ENCODE results near the gene UBAP1. TPM values are rescaled to one million over a fixed set of nuclear protein-coding genes. Genes with fewer than 3 reads are reported as not detected.
"Not testable (repeated sequence)": the region's sequence is repeated elsewhere in the genome, so short reads cannot be mapped to it uniquely, and the experiment has no call there.

Gene UBAP1
- total RNA-seq, 4 donors from 2014 or later = 49.2 to 101 (median 66.8) TPM

DNA sequence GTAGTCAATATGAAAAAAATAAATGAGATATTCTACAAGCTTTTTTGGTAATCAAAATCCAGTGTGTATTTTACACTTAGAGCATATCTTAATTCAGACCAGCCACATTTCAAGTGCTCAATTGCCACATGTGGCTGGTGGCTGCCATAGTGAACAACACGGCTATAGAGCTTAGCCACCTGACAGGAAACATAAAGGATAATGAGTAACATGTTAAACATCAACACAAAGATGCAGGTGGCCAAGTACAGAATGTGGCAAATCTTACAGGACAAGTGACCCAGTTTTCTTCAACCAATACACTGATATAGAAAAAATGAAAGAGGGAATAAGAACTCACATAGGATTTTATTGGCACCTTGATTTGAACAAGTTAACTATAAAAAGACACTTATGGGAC is 88.8 kb downstream of the UBAP1 start:
- Histone ChIP-seq H3K36me3 (no peaks in the 10 kb centered on the region), H3K27ac (no peak overlapping the region), H3K4me3 (no peak overlapping the region), H3K9me3 (no peaks in the 10 kb centered on the region), H3K4me1 (peaks cover 0 to 8% (median 4%) of the 10 kb centered on the region in 3 donors), H3K27me3 (no peaks in the 10 kb centered on the region)
- ATAC-seq = no peak
- TF ChIP-seq, protein P1, sequence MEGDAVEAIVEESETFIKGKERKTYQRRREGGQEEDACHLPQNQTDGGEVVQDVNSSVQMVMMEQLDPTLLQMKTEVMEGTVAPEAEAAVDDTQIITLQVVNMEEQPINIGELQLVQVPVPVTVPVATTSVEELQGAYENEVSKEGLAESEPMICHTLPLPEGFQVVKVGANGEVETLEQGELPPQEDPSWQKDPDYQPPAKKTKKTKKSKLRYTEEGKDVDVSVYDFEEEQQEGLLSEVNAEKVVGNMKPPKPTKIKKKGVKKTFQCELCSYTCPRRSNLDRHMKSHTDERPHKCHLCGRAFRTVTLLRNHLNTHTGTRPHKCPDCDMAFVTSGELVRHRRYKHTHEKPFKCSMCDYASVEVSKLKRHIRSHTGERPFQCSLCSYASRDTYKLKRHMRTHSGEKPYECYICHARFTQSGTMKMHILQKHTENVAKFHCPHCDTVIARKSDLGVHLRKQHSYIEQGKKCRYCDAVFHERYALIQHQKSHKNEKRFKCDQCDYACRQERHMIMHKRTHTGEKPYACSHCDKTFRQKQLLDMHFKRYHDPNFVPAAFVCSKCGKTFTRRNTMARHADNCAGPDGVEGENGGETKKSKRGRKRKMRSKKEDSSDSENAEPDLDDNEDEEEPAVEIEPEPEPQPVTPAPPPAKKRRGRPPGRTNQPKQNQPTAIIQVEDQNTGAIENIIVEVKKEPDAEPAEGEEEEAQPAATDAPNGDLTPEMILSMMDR (IDR thresholded peaks at IDR 0.05) = no peak
- TF ChIP-seq POLR2AphosphoS5 (IDR thresholded peaks at IDR 0.05) = no peak
- TF ChIP-seq POLR2A (IDR thresholded peaks at IDR 0.05) = no peak
- TF ChIP-seq EP300 (IDR thresholded peaks at IDR 0.05) = no peak
- WGBS, 2 donors (ENCODE audit: low coverage in 1 of 2) = 77 to 100% methylated on average over 1 of the region's 1 CpG

DNA sequence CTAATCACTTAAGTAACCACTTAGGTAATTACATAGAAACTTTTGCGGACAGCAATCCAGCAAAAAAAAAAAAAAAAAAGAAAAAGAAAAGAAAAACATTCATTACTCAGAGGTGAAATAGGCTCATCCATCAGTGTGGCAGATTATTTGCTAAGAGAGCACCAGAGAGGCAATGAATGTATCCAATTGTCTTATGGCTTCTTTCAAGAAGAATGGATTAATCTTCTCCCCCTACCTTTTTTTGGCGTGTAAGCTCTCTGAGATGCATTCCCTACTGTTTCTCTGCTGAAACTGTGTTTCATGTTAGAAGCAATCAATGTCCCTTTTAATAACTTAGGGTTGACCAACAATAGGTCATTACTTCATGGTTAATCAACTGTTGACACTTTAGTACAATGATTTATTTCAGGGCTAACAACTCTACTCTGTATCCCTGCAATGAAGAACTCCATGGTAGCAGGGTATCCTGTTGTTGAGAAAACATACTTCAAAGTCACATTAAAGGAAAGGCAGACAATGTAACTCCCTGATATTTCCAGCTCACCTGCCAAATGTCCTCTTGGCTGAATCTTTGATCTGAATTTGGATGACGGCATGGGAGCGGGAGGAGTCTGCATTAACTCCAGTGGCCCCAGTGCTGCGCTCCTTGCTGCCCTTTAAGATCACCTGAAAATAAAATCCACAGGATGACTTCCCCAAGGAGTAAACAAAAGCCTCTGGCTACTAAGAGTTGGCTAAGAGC is 92.6 kb downstream of the UBAP1 start:
- ATAC-seq = no peak
- Histone ChIP-seq H3K36me3 (no peaks in the 10 kb centered on the region), H3K9me3 (no peaks in the 10 kb centered on the region), H3K4me3 (no peak overlapping the region), H3K27ac (no peak overlapping the region), H3K4me1 (peaks cover 0 to 8% (median 4%) of the 10 kb centered on the region in 3 donors), H3K27me3 (no peaks in the 10 kb centered on the region)
- WGBS, 2 donors (ENCODE audit: low coverage in 1 of 2) = 35 to 57% methylated on average over 5 of the region's 5 CpGs
- no peak for TF ChIP-seq POLR2AphosphoS5 (IDR thresholded peaks at IDR 0.05)
- TF ChIP-seq, protein P1 (IDR thresholded peaks at IDR 0.05) = no peak
- TF ChIP-seq POLR2A (IDR thresholded peaks at IDR 0.05) = no peak
- TF ChIP-seq EP300 (IDR thresholded peaks at IDR 0.05) = no peak

DNA sequence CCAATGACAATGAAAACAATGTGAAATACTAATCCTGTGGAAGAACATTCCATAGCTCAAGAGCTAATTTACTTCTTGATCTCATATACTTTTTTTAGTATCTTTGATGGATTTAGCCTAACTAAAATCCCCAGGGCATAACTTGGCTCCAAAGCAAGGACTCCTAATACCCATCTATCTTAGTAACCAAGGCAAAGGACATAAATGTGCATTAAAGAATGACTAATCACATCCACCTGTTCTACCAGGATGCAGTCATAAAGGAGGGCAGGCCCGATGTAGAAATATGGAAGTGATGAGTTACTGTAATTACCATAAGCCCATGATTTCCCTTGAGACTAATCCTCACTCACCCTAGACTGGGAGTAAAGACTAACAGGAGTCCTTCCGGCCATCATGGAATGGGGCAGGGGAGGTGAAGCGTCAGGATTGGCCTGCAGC is 93.3 kb downstream of the UBAP1 start:
- H3K4me1 ChIP-seq = peaks cover 0 to 8% (median 4%) of the 10 kb centered on the region in 3 donors
- no peaks in the 10 kb centered on the region for H3K36me3 ChIP-seq
- TF ChIP-seq POLR2AphosphoS5 (IDR thresholded peaks at IDR 0.05) = no peak
- TF ChIP-seq, protein P1 (IDR thresholded peaks at IDR 0.05) = no peak
- no peak for TF ChIP-seq POLR2A (IDR thresholded peaks at IDR 0.05)
- TF ChIP-seq EP300 (IDR thresholded peaks at IDR 0.05) = no peak
- H3K9me3 ChIP-seq = no peaks in the 10 kb centered on the region
- no peak overlapping the region for H3K27ac ChIP-seq
- ATAC-seq = no peak
- H3K4me3 ChIP-seq = no peak overlapping the region
- WGBS, 2 donors (ENCODE audit: low coverage in 1 of 2) = 58 to 60% methylated on average over 3 of the region's 3 CpGs
- no peaks in the 10 kb centered on the region for H3K27me3 ChIP-seq

DNA sequence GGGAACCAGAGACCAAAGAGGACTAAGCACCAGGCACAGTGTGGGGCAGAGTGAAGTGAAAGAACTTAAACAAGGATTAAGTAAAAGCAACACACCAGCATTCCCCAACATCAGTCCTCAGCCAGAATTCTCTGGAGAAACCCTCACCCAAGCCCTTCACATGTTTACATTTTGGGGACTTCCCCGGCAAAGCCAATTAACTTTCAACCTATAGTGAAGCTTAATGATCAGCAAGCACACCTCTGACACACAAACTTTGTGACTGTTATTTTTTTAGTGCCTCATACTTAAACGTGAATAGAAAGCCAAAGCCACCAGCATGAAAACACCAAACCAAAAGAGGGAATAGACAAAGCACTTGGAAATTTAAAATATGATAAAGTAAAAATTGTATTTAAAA is 94.7 kb downstream of the UBAP1 start:
- H3K4me1 ChIP-seq, H3K4me3 ChIP-seq, ATAC-seq, H3K27me3 ChIP-seq, H3K36me3 ChIP-seq, H3K9me3 ChIP-seq, H3K27ac ChIP-seq: not testable (repeated sequence)
- WGBS, 2 donors (ENCODE audit: low coverage in 1 of 2) = no CpG with 5 or more reads among the region's 2 CpGs

- Histone ChIP-seq H3K27ac (no peak overlapping the region), H3K36me3 (no peaks in the 10 kb centered on the region), H3K9me3 (no peaks in the 10 kb centered on the region), H3K4me3 (no peak overlapping the region), H3K27me3 (no peaks in the 10 kb centered on the region), H3K4me1 (peaks cover 0 to 8% (median 4%) of the 10 kb centered on the region in 3 donors)
- TF ChIP-seq, protein P1 (IDR thresholded peaks at IDR 0.05) = no peak
- no peak for TF ChIP-seq EP300 (IDR thresholded peaks at IDR 0.05)
- no peak for ATAC-seq
- 83 to 92% methylated on average over 2 to 6 of the region's 6 CpGs for WGBS, 2 donors (ENCODE audit: low coverage in 1 of 2)
Measured at GRCh38 chr9:34275811-34276210, 97.0 kb downstream of the UBAP1 start.
